ENCODE results near the gene ARMCX1. TPM values are rescaled to one million over a fixed set of nuclear protein-coding genes. Genes with fewer than 3 reads are reported as not detected.

ARMCX1 gene
- 0.24 to 0.38 TPM (median 0.35 TPM) in 5 replicates for total RNA-seq (2022; extraction: Qiagen RNA extraction; ENCODE audit: low read depth)

DNA sequence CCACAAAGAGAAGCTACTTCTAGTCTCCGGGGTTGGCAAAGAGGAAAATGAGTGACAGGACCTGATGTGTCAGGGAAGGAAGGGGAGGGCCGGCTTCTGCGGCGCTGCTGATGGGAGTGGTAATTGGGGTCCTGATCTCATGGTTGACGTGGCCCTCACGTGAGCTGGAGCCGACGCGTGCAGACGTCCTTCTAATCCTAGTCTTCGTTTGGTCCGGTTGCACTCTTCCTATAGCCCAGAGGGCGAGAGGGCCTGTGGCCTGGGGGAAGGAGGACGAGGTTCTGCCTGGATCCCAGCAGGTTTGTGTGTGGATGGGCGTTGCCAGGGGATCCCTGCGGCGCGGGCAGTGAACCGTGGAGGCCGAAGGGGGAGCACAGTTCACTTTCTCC lies at the start of gene ARMCX1:
Gene ARMCX1 (plus strand): TSS at position 186 of the 389 bp plus-strand sequence. CDS start 2,384 bp downstream, outside the sequence.

Other genes starting within 250 kb of the ARMCX1 start
- gene TIMM8A, start 201.8 kb upstream of the ARMCX1 start, total RNA-seq (2022; extraction: Qiagen RNA extraction; ENCODE audit: low read depth): 30.4 to 34.5 TPM (median 31.4 TPM) in 5 replicates
- gene BTK, start 164.4 kb upstream of the ARMCX1 start, total RNA-seq (2022; extraction: Qiagen RNA extraction; ENCODE audit: low read depth): 0.14 to 0.26 TPM (median 0.18 TPM) in 4 of 5 replicates, not detected in the other
- 2,432 to 3,415 TPM (median 2,467 TPM) in 5 replicates for gene RPL36A, start 159.5 kb upstream of the ARMCX1 start, total RNA-seq (2022; extraction: Qiagen RNA extraction; ENCODE audit: low read depth)
- gene GLA, start 142.6 kb upstream of the ARMCX1 start, total RNA-seq (2022; extraction: Qiagen RNA extraction; ENCODE audit: low read depth): 193 to 222 TPM (median 208 TPM) in 5 replicates
- 59.0 to 67.0 TPM (median 66.1 TPM) in 5 replicates for gene HNRNPH2, start 142.3 kb upstream of the ARMCX1 start, total RNA-seq (2022; extraction: Qiagen RNA extraction; ENCODE audit: low read depth)
- gene ARMCX4, start 65.1 kb upstream of the ARMCX1 start, total RNA-seq (2022; extraction: Qiagen RNA extraction; ENCODE audit: low read depth): 0.44 to 0.81 TPM (median 0.68 TPM) in 5 replicates
- 42.7 to 46.3 TPM (median 44.3 TPM) in 5 replicates for gene ARMCX6, start 67.5 kb downstream of the ARMCX1 start, total RNA-seq (2022; extraction: Qiagen RNA extraction; ENCODE audit: low read depth)
- gene ARMCX3, start 72.6 kb downstream of the ARMCX1 start, total RNA-seq (2022; extraction: Qiagen RNA extraction; ENCODE audit: low read depth): 19.5 to 22.7 TPM (median 20.3 TPM) in 5 replicates
- 0.05 to 0.06 TPM in 2 of 5 replicates, not detected in the others for gene ARMCX2, start 109.3 kb downstream of the ARMCX1 start, total RNA-seq (2022; extraction: Qiagen RNA extraction; ENCODE audit: low read depth)